GM12891 (cell line): ENCODE results near the gene TRIM37.
"Not testable (repeated sequence)": the region's sequence is repeated elsewhere in the genome, so short reads cannot be mapped to it uniquely, and the experiment has no call there.

ENCODE experiments used
- DNase-seq: peaks from one replicate; pipeline ENCODE4 v3.0.0; 2011; ENCODE audit warnings: low spot score; ENCODE audit not compliant: insufficient read length
- FAIRE-seq: peaks from 2 replicates; lab custom pipeline; 2011; peaks lifted over from hg19 to GRCh38; lab: Jason Lieb, UNC
- PAX5 ChIP-seq: IDR thresholded peaks from 2 replicates; pipeline ENCODE4 v1.6.1; 2011; ENCODE audit warnings: low read length, moderate library complexity, mild to moderate bottlenecking; ENCODE audit not compliant: insufficient read depth, severe bottlenecking
- POLR2A ChIP-seq: IDR thresholded peaks from 2 replicates; pipeline ENCODE4 v1.6.1; 2011; ENCODE audit warnings: low read depth, low read length, control low read depth
- POLR2AphosphoS5 ChIP-seq: IDR thresholded peaks from 2 replicates; pipeline ENCODE4 v1.6.1; 2011; ENCODE audit warnings: low read depth, low read length, control low read depth
- POU2F2 ChIP-seq: IDR thresholded peaks from 2 replicates; pipeline ENCODE4 v1.6.1; 2011; ENCODE audit warnings: low read depth, mild to moderate bottlenecking, control low read depth, low read length, moderate library complexity
- SPI1 ChIP-seq: IDR thresholded peaks from 2 replicates; pipeline ENCODE4 v1.6.1; 2011; ENCODE audit warnings: low read depth, low read length, control low read depth
- TAF1 ChIP-seq: IDR thresholded peaks from 2 replicates; pipeline ENCODE4 v1.6.1; 2011; ENCODE audit warnings: low read depth, low read length, control low read depth

Gene TRIM37

DNA sequence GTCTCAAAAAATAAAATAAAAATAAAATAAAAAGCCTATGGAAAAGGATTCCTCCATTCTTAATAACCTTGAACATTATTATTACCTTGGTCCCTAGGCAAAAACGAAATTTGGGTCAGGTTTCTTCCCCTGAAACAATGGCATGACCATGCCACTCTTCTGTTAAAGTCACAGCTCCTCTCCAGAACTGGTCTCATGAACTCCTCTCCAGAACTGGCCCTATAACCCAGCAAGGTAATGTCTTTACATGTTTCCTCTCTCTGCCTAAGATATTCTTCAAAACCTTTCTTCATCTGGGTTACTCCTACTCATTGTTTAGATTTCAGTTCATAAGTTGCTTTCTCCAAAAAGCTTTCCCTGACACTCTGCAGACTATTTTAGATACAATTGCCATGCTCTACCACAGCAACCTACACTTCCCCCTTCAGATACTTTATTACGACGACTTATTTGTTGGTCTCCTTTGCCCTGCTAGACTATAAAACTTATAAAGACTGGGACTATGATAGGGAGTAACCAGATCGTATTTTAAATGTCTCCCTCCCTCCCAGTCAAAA, 13.5 kb downstream of the TRIM37 start:
- FAIRE-seq (no peak), DNase-seq (no peak)
- TF ChIP-seq TAF1 (no peak), POU2F2 (no peak), SPI1 (no peak), POLR2AphosphoS5 (no peak), POLR2A (no peak), PAX5 (no peak)

DNA sequence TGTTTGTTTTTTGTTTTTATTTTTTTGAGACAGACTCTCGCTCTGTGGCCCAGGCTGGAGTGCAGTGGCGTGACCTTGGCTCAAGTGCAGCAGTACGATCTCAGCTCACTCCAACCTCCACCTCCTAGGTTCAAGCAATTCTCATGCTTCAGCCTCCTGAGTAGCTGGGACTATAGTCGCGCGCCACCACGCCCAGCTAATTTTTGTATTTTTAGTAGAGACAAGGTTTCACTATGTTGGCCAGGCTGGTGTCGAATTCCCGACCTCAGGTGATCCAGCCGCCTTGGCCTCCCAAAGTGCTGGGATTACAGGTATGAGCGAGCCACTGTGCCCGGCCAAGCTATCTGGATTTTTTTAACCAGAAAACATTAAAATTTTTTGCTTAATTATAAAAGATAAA, 16.1 kb downstream of the TRIM37 start:
- FAIRE-seq, DNase-seq: not testable (repeated sequence)

DNA sequence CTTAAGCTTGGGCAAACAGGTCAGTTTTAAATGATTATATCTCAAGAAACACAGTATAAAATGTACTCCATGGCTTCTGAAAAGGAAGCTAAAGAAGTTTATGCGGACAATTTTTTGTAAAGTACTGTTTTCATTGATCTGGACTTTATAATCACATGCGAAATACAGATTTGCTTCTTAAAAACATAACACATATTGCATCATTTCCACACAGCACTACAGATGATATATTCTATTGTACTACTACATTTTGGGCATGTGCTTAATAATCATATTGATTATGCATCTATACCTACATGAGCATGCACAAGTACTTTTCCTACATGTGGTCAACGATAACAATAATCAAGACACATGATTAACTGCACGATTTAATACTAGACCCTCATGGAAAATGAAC, 22.5 kb downstream of the TRIM37 start:
- FAIRE-seq (no peak), DNase-seq (no peak)
- TF ChIP-seq SPI1 (no peak), PAX5 (no peak), TAF1 (no peak), POU2F2 (no peak)

DNA sequence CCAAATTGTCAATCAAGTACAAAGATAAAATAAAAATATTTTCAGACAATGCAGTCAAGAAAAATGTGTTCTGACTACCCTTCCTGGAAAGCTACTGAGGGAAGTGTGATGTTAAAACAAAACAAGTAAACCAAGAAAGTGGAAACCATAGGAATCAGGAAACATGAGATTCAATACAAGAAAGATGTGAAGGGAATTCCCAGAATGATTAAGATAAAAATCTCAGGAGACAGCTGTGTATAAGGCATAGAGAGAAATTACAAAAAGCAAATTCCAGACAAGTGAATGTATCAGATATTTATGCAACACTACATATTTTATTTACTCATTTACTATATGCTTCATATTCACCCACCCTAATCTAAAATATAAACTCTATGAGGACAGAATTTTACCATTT, 32.2 kb downstream of the TRIM37 start:
- TF ChIP-seq POLR2AphosphoS5 = no peak
- no peak for TF ChIP-seq TAF1
- TF ChIP-seq PAX5 = no peak
- TF ChIP-seq POLR2A = no peak
- no peak for TF ChIP-seq SPI1
- TF ChIP-seq POU2F2 = no peak
- DNase-seq (no peak), FAIRE-seq (no peak)

DNA sequence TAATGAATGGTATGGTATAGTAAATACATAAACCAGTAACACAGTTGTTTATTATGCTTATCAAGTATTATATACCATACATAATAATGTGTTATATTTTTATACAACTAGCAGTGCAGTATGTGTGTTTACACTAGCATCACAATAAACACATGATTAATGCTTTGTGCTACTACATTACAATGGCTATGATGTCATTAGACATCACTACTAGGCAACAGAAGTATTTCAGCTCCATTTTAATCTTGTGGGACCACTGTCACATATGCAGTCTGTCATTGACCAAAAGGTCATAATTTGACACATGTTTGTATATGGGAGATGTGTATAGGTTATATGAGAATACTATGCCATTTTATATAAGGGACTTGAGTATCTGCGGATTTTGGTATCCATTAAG, 32.7 kb downstream of the TRIM37 start:
- no peak for DNase-seq
- TF ChIP-seq PAX5 (no peak), POLR2AphosphoS5 (no peak), POU2F2 (no peak), POLR2A (no peak), TAF1 (no peak)
- FAIRE-seq = no peak

DNA sequence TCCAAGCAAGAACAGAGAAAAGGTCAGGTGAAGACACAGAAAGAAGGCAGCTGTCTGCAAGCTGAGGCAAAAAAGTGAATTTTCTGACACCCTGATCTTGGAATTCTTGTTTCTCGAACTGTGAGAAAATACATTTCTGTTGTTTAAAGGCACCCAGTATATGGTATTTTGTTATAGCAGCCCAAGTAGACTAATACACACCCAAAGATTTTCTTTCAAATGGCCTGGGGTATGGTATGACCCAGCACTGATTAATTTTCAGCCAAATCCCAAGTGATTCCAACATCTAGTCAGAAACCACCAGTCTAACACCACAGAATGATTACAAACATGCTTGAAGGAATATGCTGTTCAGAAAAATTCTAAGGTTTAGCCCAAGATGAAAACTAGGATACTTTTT, 36.8 kb downstream of the TRIM37 start:
- FAIRE-seq = no peak
- TF ChIP-seq PAX5 (no peak), POLR2AphosphoS5 (no peak), POLR2A (no peak), TAF1 (no peak), SPI1 (no peak), POU2F2 (no peak)

DNA sequence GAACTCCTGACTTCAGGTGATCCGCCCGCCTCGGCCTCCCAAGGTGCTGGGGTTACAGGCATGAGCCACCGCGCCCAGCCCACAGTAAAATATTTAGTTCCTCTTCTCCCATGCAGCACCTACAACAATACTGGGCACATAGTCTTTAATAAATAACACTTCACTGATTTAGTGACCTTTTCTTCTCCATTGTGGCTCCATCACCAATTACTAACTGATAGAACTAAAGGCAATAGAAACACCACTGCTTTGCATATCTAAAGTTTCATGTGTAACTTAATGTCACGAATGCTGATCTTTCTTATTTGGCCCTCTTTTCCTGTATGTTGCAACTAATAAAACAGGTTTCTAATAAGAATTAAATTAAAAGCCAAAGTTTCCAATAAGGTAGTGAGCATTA, 38.9 kb downstream of the TRIM37 start:
- FAIRE-seq (no peak), DNase-seq (peak; percentile 4)
- TF ChIP-seq POLR2A = no peak

More for the DNA sequence above, 36.8 kb downstream of the TRIM37 start:
- DNase-seq = no peak

DNA sequence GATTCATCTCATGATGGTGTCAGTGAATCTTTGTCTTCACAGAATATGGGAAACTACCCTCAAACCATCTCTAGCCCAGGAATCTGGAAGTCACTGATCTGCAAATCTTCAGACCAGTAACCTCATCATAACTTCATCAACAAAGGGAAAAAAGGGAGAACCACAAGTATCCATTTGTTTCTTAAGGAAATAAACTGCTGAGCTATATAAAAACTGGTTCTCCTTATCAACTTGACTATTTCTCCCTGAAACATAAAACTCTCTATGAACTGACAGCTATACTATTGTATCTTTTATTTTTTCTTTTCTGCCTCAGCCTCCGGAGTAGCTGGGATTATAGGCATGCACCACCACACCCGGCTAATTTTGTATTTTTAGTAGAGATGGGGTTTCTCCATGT, 39.3 kb downstream of the TRIM37 start:
- no peak for DNase-seq
- FAIRE-seq = no peak
- TF ChIP-seq TAF1 = no peak
- no peak for TF ChIP-seq PAX5
- TF ChIP-seq SPI1 = no peak
- TF ChIP-seq POLR2AphosphoS5 = no peak
- no peak for TF ChIP-seq POLR2A
- TF ChIP-seq POU2F2 = no peak

DNA sequence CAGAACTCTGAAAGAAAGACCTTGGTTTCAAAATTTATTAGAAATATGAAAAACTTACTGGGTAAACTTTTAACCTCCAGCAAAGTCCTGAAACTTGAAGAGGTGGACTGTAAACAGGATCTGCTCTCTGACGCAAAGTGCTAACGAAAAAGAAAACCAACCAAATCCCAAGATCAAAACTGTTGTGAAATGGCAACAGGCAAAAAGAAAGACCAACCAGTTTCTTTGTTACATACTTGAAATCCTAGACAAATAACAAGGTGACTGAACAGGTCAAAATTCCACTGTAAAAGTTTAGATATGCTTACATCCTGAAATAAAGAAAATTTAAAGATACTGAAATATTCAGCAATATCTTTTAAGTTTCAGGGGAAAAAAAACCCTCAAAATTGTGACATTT, 44.2 kb downstream of the TRIM37 start:
- no peak for DNase-seq
- TF ChIP-seq POLR2AphosphoS5 (no peak), PAX5 (no peak), POLR2A (no peak), SPI1 (no peak), POU2F2 (no peak), TAF1 (no peak)
- no peak for FAIRE-seq

DNA sequence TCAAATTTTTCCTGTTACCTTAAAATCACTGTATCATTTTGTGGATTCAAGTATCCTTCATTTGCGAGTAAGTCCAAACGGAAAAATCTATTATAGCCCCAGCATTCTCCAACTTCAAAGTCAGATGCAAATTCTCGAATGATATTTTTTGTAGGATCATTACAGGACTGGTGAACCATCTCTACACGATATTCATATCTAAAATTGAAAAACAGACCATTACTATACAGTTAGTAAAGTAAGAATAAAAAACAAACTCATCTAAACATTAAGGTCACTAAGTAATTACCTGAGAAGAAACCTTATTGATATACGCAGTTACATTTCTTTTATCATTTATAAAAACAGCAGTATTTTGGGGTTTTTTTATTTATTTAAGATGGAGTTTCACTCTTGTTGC, 49.8 kb downstream of the TRIM37 start:
- TF ChIP-seq PAX5 = no peak
- no peak for DNase-seq
- FAIRE-seq = no peak

DNA sequence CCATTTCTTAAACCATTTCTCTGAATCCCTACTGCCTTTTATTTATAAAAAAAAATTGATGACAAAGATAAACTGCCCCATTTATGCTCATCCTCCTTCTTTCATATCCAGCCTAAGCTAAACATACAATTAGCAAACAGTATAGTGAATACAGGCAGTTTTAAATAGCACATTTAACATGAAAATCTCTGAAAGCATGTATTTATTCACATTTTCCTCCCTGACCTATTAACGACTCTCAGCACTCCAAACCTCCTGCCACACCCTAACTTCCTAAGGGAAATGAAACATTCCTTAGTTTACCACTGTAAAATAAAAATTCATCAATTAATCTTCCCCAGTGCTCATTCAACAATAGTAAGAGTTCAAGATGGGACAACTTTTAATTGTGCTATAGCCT, 56.9 kb downstream of the TRIM37 start:
- TF ChIP-seq POU2F2 (no peak), PAX5 (no peak), POLR2AphosphoS5 (no peak), TAF1 (no peak), SPI1 (no peak), POLR2A (no peak)

DNA sequence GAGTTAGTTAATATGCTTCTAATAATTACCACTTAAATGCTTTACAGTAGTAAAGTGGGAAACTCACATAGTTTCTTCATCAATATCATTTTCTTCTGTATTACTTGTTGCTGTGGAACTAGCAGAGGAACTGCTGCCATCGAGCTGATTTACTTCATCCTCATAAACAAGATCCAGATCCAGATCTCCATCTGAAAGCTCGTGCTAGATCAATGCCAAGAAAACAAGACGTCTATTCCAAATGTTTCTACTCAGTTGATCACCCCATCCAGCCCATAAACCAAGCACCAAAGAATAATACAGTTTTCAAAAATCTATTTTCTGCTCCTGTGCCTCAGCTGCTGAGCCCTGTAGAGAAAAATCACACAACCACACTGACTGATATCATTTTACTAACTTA, 59.1 kb downstream of the TRIM37 start:
- FAIRE-seq (no peak), DNase-seq (no peak)
- no peak for TF ChIP-seq POLR2A
- no peak for TF ChIP-seq PAX5
- no peak for TF ChIP-seq TAF1
- no peak for TF ChIP-seq POLR2AphosphoS5
- no peak for TF ChIP-seq SPI1
- TF ChIP-seq POU2F2 = no peak

More for the DNA sequence above, 56.9 kb downstream of the TRIM37 start:
- DNase-seq (no peak), FAIRE-seq (no peak)
